AG09309 (cell line): ENCODE results near the gene DIS3L2.

Experiments
- DNase-seq: peaks from one replicate; pipeline ENCODE4 v3.0.0-alpha.2; 2010; ENCODE audit warnings: low read depth
- H3K4me3 ChIP-seq: 2 replicates; pipeline ENCODE4 v1.5.1; 2011; ENCODE audit warnings: mild to moderate bottlenecking, low read depth, low read length, moderate library complexity; ENCODE audit not compliant: control insufficient read depth
- CTCF ChIP-seq: IDR thresholded peaks from 2 replicates; pipeline ENCODE4 v1.5.1; 2011; ENCODE audit warnings: mild to moderate bottlenecking, low read depth, low read length, inconsistent platforms; ENCODE audit not compliant: insufficient read depth, control insufficient read depth; ENCODE audit errors: missing control alignments

The DIS3L2 gene

GRCh38 chr2:231970461-231970860 is 8.9 kb downstream of the DIS3L2 start:
- DNase-seq: no peak
- H3K4me3 ChIP-seq: no peak overlapping the region
- no peak for TF ChIP-seq CTCF

GRCh38 chr2:231975001-231975400 is 13.5 kb downstream of the DIS3L2 start:
- TF ChIP-seq CTCF: no peak
- no peak overlapping the region for H3K4me3 ChIP-seq
- no peak for DNase-seq

- no peak overlapping the region for H3K4me3 ChIP-seq
- DNase-seq: no peak
- TF ChIP-seq CTCF: no peak
Measured at GRCh38 chr2:231977430-231977829, 15.9 kb downstream of the DIS3L2 start.

DNA sequence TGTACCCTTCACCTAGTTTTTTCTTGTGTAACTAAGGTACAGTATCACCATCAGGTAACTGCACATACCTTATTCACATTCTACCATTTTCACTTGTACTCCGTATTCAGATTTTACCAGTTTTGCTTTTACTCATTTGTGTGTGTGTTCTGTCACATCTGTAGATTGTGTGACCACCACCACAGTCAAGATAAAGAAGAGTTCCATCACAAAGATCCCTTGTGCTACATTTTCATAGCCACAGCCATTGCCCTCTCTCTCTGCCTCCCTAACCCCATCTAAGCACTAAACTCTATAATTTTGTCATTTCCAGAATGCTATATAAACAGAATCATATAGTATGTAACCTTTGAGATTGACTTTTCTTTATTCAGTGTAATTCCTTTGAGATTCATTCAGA is 23.5 kb downstream of the DIS3L2 start:
- DNase-seq: no peak
- H3K4me3 ChIP-seq: no peak overlapping the region
- TF ChIP-seq CTCF: no peak

GRCh38 chr2:231985823-231986261 is 24.3 kb downstream of the DIS3L2 start:
- no peak for DNase-seq
- no peak overlapping the region for H3K4me3 ChIP-seq
- no peak for TF ChIP-seq CTCF

- TF ChIP-seq CTCF: no peak
- no peak for DNase-seq
- H3K4me3 ChIP-seq: no peak overlapping the region
Measured at GRCh38 chr2:231987124-231987727, 25.7 kb downstream of the DIS3L2 start.
